Endothelial cell of umbilical vein (primary cell): ENCODE results near the gene PRRX1. TPM values are rescaled to one million over a fixed set of nuclear protein-coding genes. Genes with fewer than 3 reads are reported as not detected.

ENCODE experiments used
- BruUV-seq: library from RNA; stranded (reverse); fragments of 400-500 nt; replicated peaks from 2 replicates; lab custom pipeline; 2021; lab: Mats Ljungman, UMichigan
- CTCF ChIA-PET: fragments of 300-600, 350-600 bp; sonication (Branson Sonifier 250); formaldehyde crosslinking; loops from one replicate; lab custom pipeline; 2021; ENCODE audit warnings: antibody characterized with exemption, inconsistent platforms; lab: Charles Lee
- POLR2A ChIA-PET: fragments of 300-600, 350-600 bp; sonication (Branson Sonifier 250); formaldehyde crosslinking; loops from one replicate; lab custom pipeline; 2021; ENCODE audit warnings: antibody characterized with exemption, inconsistent platforms; lab: Charles Lee
- DNase-seq: peaks from one replicate; pipeline ENCODE4 v3.0.0-alpha.2; 2011; ENCODE audit warnings: low read depth, low spot score
- FAIRE-seq: peaks from 2 replicates; lab custom pipeline; 2011; peaks lifted over from hg19 to GRCh38; lab: Jason Lieb, UNC
- H2AFZ ChIP-seq: 2 replicates; pipeline ENCODE4 v1.6.0; 2012; ENCODE audit warnings: low read depth, low read length, control low read depth, inconsistent platforms
- H3K27ac ChIP-seq: 2 replicates; pipeline ENCODE4 v1.5.1; 2011; ENCODE audit warnings: low read depth, mild to moderate bottlenecking, control low read depth, low read length, moderate library complexity; ENCODE audit not compliant: insufficient read depth
- H3K27me3 ChIP-seq, 2 experiments: 2 replicates each; pipeline versions ENCODE4 v1.6.0 to v1.6.1; 2011; ENCODE audit warnings: low read length in 2 of 2, mixed read lengths in 1 of 2; ENCODE audit not compliant: control insufficient read depth in 2 of 2, insufficient read depth in 2 of 2
- H3K36me3 ChIP-seq, 2 experiments: 2 replicates in 1 of 2; 3 replicates in 1 of 2; pipeline ENCODE4 v1.5.1; 2011; ENCODE audit warnings: low read length in 2 of 2, mild to moderate bottlenecking in 1 of 2, moderate library complexity in 1 of 2; ENCODE audit not compliant: control insufficient read depth in 2 of 2, insufficient read depth in 2 of 2; ENCODE audit errors: extremely low read depth in 1 of 2
- H3K4me1 ChIP-seq: 3 replicates; pipeline ENCODE4 v1.5.1; 2011; ENCODE audit warnings: mild to moderate bottlenecking, low read length; ENCODE audit not compliant: control insufficient read depth, insufficient read depth; ENCODE audit errors: extremely low read depth
- H3K4me2 ChIP-seq: 2 replicates; pipeline ENCODE4 v1.6.1; 2011; ENCODE audit warnings: low read length, control low read depth, mixed read lengths; ENCODE audit not compliant: insufficient read depth
- H3K4me3 ChIP-seq, 3 experiments: fragments of 200-600 bp in 1 of 3; sonication (generic), shearing (Covaris generic) in 1 of 3; replicated peaks in 1 of 3; 2 replicates each; pipeline ENCODE4 v1.5.1; 2011 to 2016; ENCODE audit warnings: control low read depth in 3 of 3, low read length in 3 of 3, mild to moderate bottlenecking in 2 of 3, inconsistent platforms in 1 of 3, low read depth in 1 of 3, moderate library complexity in 1 of 3; ENCODE audit not compliant: insufficient read depth in 1 of 3
- H3K79me2 ChIP-seq: 2 replicates; pipeline ENCODE4 v1.6.0; 2012; ENCODE audit warnings: low read length, inconsistent platforms; ENCODE audit not compliant: control insufficient read depth, insufficient read depth
- H3K9ac ChIP-seq: replicated peaks from 2 replicates; pipeline ENCODE3; 2011; ENCODE audit warnings: low read length, control low read depth; ENCODE audit not compliant: insufficient read depth; ENCODE audit errors: extremely low read depth
- H3K9me1 ChIP-seq: replicated peaks from 3 replicates; pipeline ENCODE4 v1.6.0; 2011; ENCODE audit warnings: mild to moderate bottlenecking, low read length; ENCODE audit not compliant: control insufficient read depth, insufficient read depth; ENCODE audit errors: extremely low read depth
- H3K9me3 ChIP-seq: replicated peaks from 2 replicates; pipeline ENCODE4 v1.5.1; 2012; ENCODE audit warnings: low read length, inconsistent platforms; ENCODE audit not compliant: control insufficient read depth, insufficient read depth
- H4K20me1 ChIP-seq: replicated peaks from 2 replicates; pipeline ENCODE3; 2011; ENCODE audit warnings: mild to moderate bottlenecking, low read length; ENCODE audit not compliant: control insufficient read depth, insufficient read depth; ENCODE audit errors: extremely low read depth
- CTCF ChIP-seq, 2 donors: IDR thresholded peaks; 1 replicate in 1 of 2; 2 replicates in 1 of 2; pipeline ENCODE4 v1.5.1; 2011; ENCODE audit warnings: low read length in 2 of 2, mild to moderate bottlenecking in 2 of 2, moderate library complexity in 2 of 2, control low read depth in 1 of 2, inconsistent platforms in 1 of 2, low read depth in 1 of 2; ENCODE audit not compliant: insufficient read depth in 1 of 2; ENCODE audit errors: extremely low read depth in 1 of 2
- EZH2 ChIP-seq: IDR thresholded peaks from 2 replicates; pipeline ENCODE4 v1.6.1; 2012; ENCODE audit warnings: borderline replicate concordance, low read depth, mild to moderate bottlenecking, moderate library complexity, low read length, inconsistent platforms; ENCODE audit not compliant: severe bottlenecking
- FOS ChIP-seq: IDR thresholded peaks from 2 replicates; pipeline ENCODE4 v1.6.1; 2011; ENCODE audit warnings: mild to moderate bottlenecking, low read length, moderate library complexity, borderline replicate concordance; ENCODE audit not compliant: insufficient read depth
- GATA2 ChIP-seq: IDR thresholded peaks from 2 replicates; pipeline ENCODE4 v1.7.0; 2011; ENCODE audit warnings: low read depth, mild to moderate bottlenecking, moderate library complexity, mixed read lengths, low read length; ENCODE audit not compliant: insufficient read length, insufficient read depth
- JUN ChIP-seq: IDR thresholded peaks from 2 replicates; pipeline ENCODE4 v1.6.1; 2011; ENCODE audit warnings: borderline replicate concordance, low read depth; ENCODE audit not compliant: insufficient read length, insufficient read depth
- MAX ChIP-seq: IDR thresholded peaks from 2 replicates; pipeline ENCODE4 v1.6.1; 2011; ENCODE audit not compliant: insufficient read depth, insufficient read length
- MYC ChIP-seq: IDR thresholded peaks from one replicate; pipeline ENCODE4 v1.6.1; 2011; ENCODE audit warnings: mild to moderate bottlenecking, low read depth, low read length
- POLR2A ChIP-seq: IDR thresholded peaks from 2 replicates; pipeline ENCODE4 v1.6.1; 2012; ENCODE audit warnings: low read depth, mild to moderate bottlenecking, control low read depth, low read length
- POLR2AphosphoS5 ChIP-seq: IDR thresholded peaks from 2 replicates; pipeline ENCODE4 v1.6.1; 2012; ENCODE audit warnings: low read depth, mild to moderate bottlenecking, control low read depth, low read length, moderate library complexity; ENCODE audit not compliant: insufficient read depth
- dilution Hi-C: fragments of 300-500 bp; cut with MboI; formaldehyde crosslinking; loops from one replicate; pipeline ENCODE4 v1.15.0; 2019; ENCODE audit warnings: low sequenced_read_pairs; ENCODE audit not compliant: extremely low pct_ligation_motif_present
- intact Hi-C: fragments of 100-400 bp; cut with micrococcal nuclease; formaldehyde crosslinking; loops from one replicate; pipeline ENCODE4 v1.10.0; 2022
- polyA plus RNA-seq, 4 experiments: library from polyadenylated mRNA; depleted of rRNA in 3 of 4; stranded (reverse) in 3 of 4; unstranded in 1 of 4; fragments of >200 nt; gene quantifications; 2 replicates each; pipeline versions ENCODE4 v1.2.1 to v1.2.3, GENCODE V29; 2011 to 2012; ENCODE audit warnings: missing spikeins in 1 of 4
- total RNA-seq: library from RNA; stranded (reverse); gene quantifications from 2 replicates; pipeline ENCODE4 v1.2.3, GENCODE V29; 2021

Gene PRRX1
- total and polyA plus RNA-seq, 2 donors (not counting 3 experiments of a cell fraction or from before 2014, with no cell fraction given), result 0.03 TPM; not detected in 1

GRCh38 chr1:170768929-170769328 lies 105.0 kb downstream of the PRRX1 start:
- Histone ChIP-seq H3K79me2 (no peaks in the 10 kb centered on the region), H2AFZ (no peak overlapping the region), H4K20me1 (no peaks in the 10 kb centered on the region), H3K9ac (no peak overlapping the region), H3K27me3 (no peaks in the 10 kb centered on the region), H3K9me3 (no peaks in the 10 kb centered on the region), H3K4me2 (no peak overlapping the region), H3K4me3 (no peak overlapping the region), H3K4me1 (no peaks in the 10 kb centered on the region), H3K36me3 (no peaks in the 10 kb centered on the region), H3K27ac (no peak overlapping the region), H3K9me1 (no peaks in the 10 kb centered on the region)
- DNase-seq (no peak), FAIRE-seq (no peak)
- TF ChIP-seq GATA2 (no peak), EZH2 (no peak), FOS (no peak), MYC (no peak), CTCF (IDR thresholded peaks at IDR 0.05; ENCODE audit: extremely low read depth in 1 of 2, insufficient read depth in 1 of 2, low read depth in 1 of 2, low read length in 2 of 2) (no peak), POLR2A (no peak), MAX (no peak), JUN (no peak), POLR2AphosphoS5 (no peak)
- BruUV-seq, result no TSS peak
- POLR2A ChIA-PET, result no interaction called here
- dilution Hi-C loops (no loop called here), intact Hi-C loops (loop anchor here (5.0 kb wide), 1 partner anchor 332 kb away; no protein-coding TSS in a partner anchor)
- CTCF ChIA-PET, result interaction anchor here (3.3 kb wide), 1 partner anchor 79 kb away, joined by 18 read pairs; no protein-coding TSS in a partner anchor
